Prostate gland (tissue), 2 donors: ENCODE results near the gene OSBP.

Experiments
- POLR2A ChIP-seq: fragments of 450-650 bp; IDR thresholded peaks from one replicate; pipeline ENCODE4 v1.6.1; 2016; ENCODE audit warnings: antibody characterized with exemption, mild to moderate bottlenecking
- POLR2AphosphoS5 ChIP-seq: sonication (generic); formaldehyde crosslinking; IDR thresholded peaks from one replicate; pipeline ENCODE4 v1.6.1; 2017; ENCODE audit warnings: antibody characterized with exemption
- TF ChIP-seq, protein P1 (sequence below), 4 experiments: fragments of 200-600 bp in 2 of 4; fragments of 450-650 bp in 2 of 4; sonication (generic) in 2 of 4; IDR thresholded peaks; 1 replicate in 3 of 4; 2 replicates in 1 of 4; pipeline ENCODE4 v1.5.1; 2016 to 2019; ENCODE audit warnings: antibody characterized with exemption in 4 of 4, mild to moderate bottlenecking in 2 of 4, moderate library complexity in 2 of 4

DNA sequence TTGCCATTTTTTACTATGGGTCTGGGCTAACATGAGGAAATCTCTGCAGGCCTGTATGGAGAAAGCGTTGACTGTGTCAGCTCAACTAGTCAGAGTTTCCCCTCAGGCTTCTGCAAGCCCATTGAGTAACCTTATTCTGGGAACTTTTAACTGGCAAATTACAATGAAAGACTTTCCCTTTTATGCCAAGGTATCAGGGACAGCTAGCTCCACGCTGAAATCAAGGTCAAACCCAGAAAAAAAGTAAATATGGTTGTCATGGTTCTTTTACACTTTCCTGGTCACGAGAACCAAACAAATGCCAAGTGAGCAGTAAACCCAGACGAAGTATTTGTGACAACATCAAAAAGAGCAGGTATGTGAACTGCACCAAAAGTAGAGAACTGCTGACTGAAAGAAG lies 13.8 kb downstream of the OSBP start:
- TF ChIP-seq, protein P1, sequence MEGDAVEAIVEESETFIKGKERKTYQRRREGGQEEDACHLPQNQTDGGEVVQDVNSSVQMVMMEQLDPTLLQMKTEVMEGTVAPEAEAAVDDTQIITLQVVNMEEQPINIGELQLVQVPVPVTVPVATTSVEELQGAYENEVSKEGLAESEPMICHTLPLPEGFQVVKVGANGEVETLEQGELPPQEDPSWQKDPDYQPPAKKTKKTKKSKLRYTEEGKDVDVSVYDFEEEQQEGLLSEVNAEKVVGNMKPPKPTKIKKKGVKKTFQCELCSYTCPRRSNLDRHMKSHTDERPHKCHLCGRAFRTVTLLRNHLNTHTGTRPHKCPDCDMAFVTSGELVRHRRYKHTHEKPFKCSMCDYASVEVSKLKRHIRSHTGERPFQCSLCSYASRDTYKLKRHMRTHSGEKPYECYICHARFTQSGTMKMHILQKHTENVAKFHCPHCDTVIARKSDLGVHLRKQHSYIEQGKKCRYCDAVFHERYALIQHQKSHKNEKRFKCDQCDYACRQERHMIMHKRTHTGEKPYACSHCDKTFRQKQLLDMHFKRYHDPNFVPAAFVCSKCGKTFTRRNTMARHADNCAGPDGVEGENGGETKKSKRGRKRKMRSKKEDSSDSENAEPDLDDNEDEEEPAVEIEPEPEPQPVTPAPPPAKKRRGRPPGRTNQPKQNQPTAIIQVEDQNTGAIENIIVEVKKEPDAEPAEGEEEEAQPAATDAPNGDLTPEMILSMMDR (IDR thresholded peaks at IDR 0.05) = no peak
- TF ChIP-seq POLR2A = no peak
- no peak for TF ChIP-seq POLR2AphosphoS5
